Esophagus (tissue), 2 donors: ENCODE results near the gene HACE1. TPM values are rescaled to one million over a fixed set of nuclear protein-coding genes. Genes with fewer than 3 reads are reported as not detected.

Source experiments
- H3K27ac ChIP-seq, 2 donors: one replicate each; pipeline ENCODE4 v1.5.1; 2013; ENCODE audit warnings: low read depth in 2 of 2, mild to moderate bottlenecking in 2 of 2, inconsistent platforms in 1 of 2, low read length in 1 of 2, moderate library complexity in 1 of 2
- H3K27me3 ChIP-seq, 2 donors: one replicate each; pipeline ENCODE4 v1.6.1; 2013; ENCODE audit warnings: low read length in 2 of 2, control low read depth in 1 of 2, mild to moderate bottlenecking in 1 of 2; ENCODE audit not compliant: insufficient read depth in 2 of 2, control insufficient read depth in 1 of 2
- H3K36me3 ChIP-seq, 2 donors: one replicate each; pipeline ENCODE4 v1.6.1; 2013; ENCODE audit warnings: low read length in 1 of 2; ENCODE audit not compliant: control insufficient read depth in 2 of 2, insufficient read depth in 2 of 2
- H3K4me1 ChIP-seq, 2 donors: one replicate each; pipeline ENCODE4 v1.6.1; 2013; ENCODE audit warnings: low read length in 1 of 2; ENCODE audit not compliant: control insufficient read depth in 2 of 2, insufficient read depth in 2 of 2
- H3K4me3 ChIP-seq, 2 donors: one replicate each; pipeline ENCODE4 v1.5.1; 2013; ENCODE audit warnings: low read length in 2 of 2, mild to moderate bottlenecking in 2 of 2, low read depth in 1 of 2, moderate library complexity in 1 of 2
- H3K9me3 ChIP-seq, 2 donors: one replicate each; pipeline ENCODE4 v1.6.1; 2013; ENCODE audit warnings: mild to moderate bottlenecking in 2 of 2, low read depth in 1 of 2, low read length in 1 of 2, moderate library complexity in 1 of 2; ENCODE audit not compliant: control insufficient read depth in 2 of 2, insufficient read depth in 1 of 2
- WGBS, 2 donors: extraction: QIAGEN DNeasy Blood & Tissue Kit; methylation state at CpG; one replicate each; pipeline ENCODE4 v1.1.7; 2013; 5-methylcytosine and 5-hydroxymethylcytosine counted together
- polyA plus RNA-seq, 2 donors: library from polyadenylated mRNA; stranded (reverse); fragments of 200-250 nt; gene quantifications; one replicate each; pipeline ENCODE4 v1.2.3, GENCODE V29; 2013
- donor health status: healthy with polysubstance abuse.
- donor health status: Bipolar disorder and iron deficiency.

Gene HACE1
- polyA plus RNA-seq, 2 donors = 6.4 to 8.6 TPM

DNA sequence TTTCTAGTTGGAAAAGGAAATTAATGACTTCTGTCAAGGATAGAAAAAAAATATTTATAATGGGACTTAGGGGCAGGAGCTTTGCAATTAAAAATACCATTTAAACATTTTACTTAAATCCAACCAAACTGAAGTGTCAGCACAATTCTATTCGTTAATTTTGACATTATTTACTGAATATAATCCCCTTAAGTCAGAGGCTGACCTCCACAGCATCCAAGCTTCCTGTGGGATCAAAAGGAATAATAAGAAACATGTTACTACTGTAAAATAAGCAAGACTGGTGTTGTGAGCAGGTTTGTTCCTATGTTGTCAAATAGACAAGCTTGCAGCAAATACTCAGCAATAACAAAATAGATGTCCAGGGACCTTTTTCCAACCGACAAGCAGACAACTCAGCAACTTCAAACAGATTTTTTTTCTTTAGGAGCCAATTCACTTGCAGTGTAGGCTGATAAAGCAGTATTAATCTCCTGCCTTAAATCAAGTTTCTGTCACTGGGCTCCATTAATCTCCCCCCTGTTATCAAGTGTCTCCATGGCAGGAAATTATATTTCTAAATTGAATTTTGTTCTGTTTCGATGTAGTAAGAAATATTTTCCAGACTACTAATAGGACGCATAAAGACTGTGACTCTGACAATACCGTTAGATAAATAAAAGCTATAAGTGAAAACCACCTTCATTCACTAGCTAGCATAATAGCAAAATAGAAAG is 157.4 kb downstream of the HACE1 start:
- Histone ChIP-seq H3K27me3 (no peaks in the 10 kb centered on the region), H3K4me3 (no peak overlapping the region), H3K36me3 (no peaks in the 10 kb centered on the region), H3K9me3 (no peaks in the 10 kb centered on the region), H3K27ac (no peak overlapping the region), H3K4me1 (no peaks in the 10 kb centered on the region)
- 45 to 53% methylated on average over 5 of the region's 5 CpGs for WGBS, 2 donors

DNA sequence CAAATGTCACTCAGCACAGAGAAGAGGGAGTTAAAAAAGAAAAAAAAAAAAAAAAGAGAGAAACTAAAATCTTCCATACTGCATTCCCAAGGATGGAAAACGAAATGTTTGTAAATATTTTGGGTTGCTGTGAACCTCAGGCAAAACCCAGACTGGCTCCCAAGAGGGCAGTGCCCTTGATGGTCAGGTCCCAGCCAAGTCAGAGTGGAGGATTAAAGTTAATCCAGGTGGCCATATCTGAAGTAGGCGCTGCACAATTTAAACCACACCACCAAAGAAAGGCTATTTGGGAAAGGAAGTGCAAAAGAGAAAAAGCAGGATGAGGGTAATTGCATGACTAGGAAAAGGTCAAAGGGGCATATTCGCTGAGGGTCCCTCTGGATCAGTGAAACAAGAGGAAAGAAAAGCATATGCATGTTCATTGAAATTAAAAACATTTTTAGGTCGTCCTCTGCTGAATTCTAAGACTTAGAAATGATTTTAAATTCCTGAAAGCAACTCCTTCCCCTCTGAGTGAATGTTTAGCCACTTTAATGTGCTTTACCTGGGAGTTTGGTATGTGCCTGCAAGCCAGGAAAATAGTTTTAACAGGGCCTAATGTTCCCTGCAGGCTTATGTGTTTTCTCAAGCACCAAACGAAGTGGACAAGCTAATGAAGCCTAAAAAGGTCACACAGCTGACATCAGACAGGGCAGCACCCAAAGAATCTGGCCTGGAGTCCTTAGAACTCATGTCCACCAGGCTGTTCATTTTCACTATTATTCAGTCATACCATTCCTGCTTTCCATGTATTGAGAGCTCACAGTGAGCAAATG is 159.1 kb downstream of the HACE1 start:
- Histone ChIP-seq H3K9me3 (no peaks in the 10 kb centered on the region), H3K27ac (no peak overlapping the region), H3K4me3 (no peak overlapping the region), H3K4me1 (no peaks in the 10 kb centered on the region), H3K27me3 (no peaks in the 10 kb centered on the region), H3K36me3 (no peaks in the 10 kb centered on the region)
- 53 to 56% methylated on average over 5 of the region's 5 CpGs for WGBS, 2 donors

DNA sequence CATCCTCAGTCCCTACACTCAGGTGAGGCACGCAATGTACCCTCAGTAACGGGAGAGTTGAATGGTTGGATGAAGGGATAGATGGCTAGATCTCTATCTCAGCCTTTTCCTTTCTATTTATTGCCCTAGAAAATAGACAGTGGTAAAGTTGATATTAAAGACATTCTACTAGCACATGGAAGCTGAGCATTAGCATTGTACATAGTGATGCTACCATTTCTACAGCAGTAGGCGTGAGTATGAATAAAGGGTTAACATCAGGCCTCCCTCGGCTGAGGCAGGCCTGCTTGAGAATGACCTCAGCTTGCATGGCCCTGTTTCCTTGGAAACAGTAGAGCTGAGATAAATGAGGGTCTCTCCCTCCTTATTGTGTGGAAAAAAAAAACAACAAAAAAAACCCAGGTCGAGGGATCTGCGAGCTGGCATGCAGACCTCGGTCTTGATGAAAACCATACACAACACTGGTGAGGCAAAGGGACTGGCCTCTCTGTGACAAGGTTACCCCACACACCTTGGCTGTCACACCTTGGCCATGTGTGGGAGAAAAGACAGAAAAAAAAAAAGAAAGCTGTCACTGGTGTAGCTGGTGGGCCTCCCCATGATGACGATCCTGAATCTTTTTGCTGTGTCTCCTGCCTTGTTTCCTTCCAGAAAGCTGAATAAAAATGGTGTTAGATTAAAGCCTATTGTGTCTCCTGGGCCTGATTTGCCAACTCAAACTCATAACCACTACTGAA is 160.0 kb downstream of the HACE1 start:
- Histone ChIP-seq H3K9me3 (no peaks in the 10 kb centered on the region), H3K4me3 (no peak overlapping the region), H3K36me3 (no peaks in the 10 kb centered on the region), H3K4me1 (no peaks in the 10 kb centered on the region), H3K27me3 (no peaks in the 10 kb centered on the region), H3K27ac (no peak overlapping the region)
- WGBS, 2 donors = 78 to 81% methylated on average over 8 of the region's 8 CpGs

DNA sequence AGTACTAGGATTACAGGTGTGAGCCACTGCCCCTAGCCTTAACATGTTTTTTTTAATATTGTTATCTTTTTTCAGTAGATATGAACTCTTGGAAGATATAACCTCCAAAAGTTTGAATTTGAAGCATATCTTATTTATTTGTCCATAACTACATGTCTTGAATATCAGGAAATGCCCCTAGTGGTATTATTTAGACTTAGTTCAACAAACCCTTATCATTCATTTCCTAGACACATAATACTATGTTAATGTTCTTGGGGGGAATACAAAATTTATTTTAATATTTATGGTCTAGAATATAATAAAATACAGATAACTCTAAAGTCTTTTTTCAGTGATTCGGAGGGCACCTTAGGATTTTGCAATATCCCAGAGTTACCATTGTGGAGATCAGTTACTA is 160.7 kb downstream of the HACE1 start:
- H3K9me3 ChIP-seq = no peaks in the 10 kb centered on the region
- 99 to 100% methylated on average over 1 of the region's 1 CpG for WGBS, 2 donors
- no peak overlapping the region for H3K4me3 ChIP-seq
- no peak overlapping the region for H3K27ac ChIP-seq
- no peaks in the 10 kb centered on the region for H3K27me3 ChIP-seq
- no peaks in the 10 kb centered on the region for H3K4me1 ChIP-seq
- no peaks in the 10 kb centered on the region for H3K36me3 ChIP-seq

DNA sequence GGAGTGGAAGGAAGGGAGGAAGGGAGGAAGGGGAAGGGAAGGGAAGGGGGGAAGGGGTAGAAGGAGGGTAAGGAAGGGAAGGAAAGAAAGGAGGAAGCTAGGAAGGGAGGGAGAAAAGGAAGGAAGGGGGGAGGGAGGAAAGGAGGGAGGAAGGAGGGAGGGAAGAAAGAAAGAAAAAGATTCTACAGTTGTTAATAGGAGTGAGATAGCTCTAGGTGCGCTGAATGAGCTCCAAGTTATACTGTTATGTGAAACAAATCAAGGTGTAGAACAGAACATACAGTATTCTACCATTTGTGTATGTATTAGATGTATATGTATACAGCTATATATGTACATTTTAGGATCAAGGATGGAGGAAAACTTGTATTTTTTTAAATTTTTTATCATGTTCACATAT is 167.7 kb downstream of the HACE1 start:
- 88% methylated on average over 1 of the region's 1 CpG for WGBS, 2 donors
- H3K27me3 ChIP-seq = no peaks in the 10 kb centered on the region
- H3K36me3 ChIP-seq = no peaks in the 10 kb centered on the region
- H3K9me3 ChIP-seq = no peaks in the 10 kb centered on the region
- no peak overlapping the region for H3K27ac ChIP-seq
- H3K4me1 ChIP-seq = no peaks in the 10 kb centered on the region
- H3K4me3 ChIP-seq = no peak overlapping the region

DNA sequence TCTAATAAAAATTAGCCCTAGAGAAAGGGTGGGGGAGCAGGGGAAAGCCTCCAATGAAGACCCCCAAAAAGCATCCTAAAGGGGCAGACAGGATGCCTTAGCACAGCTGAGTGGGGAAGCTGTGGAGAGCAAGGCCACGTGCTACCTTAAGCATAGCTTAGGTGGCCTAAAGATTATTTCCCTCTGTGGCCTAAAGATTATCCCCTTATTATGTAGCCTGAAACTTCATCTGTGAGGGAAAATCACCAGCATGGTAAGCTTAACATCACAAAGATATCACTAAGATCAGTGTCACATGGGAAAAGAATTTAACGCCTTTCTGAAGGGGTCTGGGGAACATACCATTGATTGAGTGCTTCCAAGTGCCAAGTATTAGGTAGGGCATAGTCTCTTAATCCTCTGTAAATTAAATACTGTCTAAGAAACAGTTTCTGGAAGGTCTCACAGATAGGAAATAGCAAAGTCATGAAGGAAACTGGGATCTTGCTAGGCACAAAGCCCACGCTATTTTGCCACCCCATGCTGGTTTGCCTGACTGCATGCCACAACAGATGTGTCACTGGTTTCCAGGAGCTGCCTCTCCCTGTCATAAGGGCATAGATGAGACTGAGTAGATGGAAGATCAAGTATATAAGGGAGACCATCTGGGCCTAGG is 170.0 kb downstream of the HACE1 start:
- Histone ChIP-seq H3K9me3 (no peaks in the 10 kb centered on the region), H3K4me3 (no peak overlapping the region), H3K27ac (no peak overlapping the region), H3K36me3 (no peaks in the 10 kb centered on the region), H3K27me3 (no peaks in the 10 kb centered on the region), H3K4me1 (no peaks in the 10 kb centered on the region)
- WGBS, 2 donors = 82 to 83% methylated on average over 3 of the region's 3 CpGs

DNA sequence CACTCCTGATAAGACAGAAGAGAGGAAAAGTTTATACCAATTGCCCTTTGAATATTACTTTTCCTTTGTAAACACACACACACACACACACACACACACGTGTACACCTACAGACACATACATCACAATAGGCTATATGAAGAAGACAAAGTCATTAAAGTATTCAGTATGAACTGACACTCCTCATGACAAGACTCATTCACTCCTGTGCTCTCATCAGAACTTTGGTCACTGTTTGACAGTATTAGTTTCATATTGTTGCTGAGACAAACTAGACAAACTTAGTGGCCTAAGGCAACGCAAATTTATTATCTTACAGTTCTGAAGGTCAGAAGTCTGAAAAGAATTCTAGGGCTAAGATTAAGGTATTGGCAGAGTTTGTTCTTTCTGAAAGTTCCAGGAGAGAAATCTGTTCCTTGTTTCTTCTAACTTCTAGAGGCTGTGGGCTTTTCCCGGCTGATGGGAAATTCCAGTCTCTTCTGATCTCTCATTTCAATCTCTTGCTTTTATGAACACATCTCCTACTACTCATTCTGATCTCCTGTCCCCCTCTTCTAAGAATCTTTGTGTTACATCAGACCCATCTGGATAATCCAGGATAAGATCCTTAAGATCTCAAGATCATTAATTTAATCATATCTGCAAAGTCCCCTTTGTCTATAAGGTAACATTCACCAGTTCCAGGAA is 171.3 kb downstream of the HACE1 start:
- Histone ChIP-seq H3K4me1 (no peaks in the 10 kb centered on the region), H3K36me3 (no peaks in the 10 kb centered on the region), H3K9me3 (no peaks in the 10 kb centered on the region), H3K27me3 (no peaks in the 10 kb centered on the region), H3K4me3 (no peak overlapping the region), H3K27ac (no peak overlapping the region)
- WGBS, 2 donors = 65 to 75% methylated on average over 3 of the region's 3 CpGs

DNA sequence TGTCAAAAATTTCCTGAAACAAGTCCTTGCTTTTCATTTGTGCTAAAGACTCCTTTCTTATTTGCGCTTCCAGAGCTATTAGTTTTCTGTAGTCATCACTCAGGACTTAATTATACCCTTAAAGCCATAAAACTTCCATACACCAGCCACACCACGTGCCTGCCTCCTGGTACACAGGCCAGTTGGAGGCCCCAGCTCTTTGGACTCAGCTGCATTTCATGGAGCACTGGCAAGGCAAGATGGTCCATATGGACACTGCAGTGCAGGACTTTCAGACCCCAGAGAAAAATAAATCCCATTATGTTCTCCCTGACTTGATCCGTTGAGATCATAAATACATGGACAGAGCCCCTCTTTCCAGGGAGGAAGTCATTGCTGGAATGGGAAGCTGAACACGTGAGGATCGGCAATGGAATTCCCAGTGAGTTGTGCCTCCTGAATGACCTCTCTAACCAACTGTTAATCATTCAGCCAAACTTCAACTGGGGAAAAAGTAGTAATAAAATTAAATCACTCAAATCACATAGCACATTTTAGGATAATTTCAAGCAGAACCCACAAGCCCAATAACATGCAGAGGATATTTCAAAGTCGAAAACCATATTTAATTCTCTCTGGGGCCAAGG is 173.1 kb downstream of the HACE1 start:
- H3K27ac ChIP-seq = no peak overlapping the region
- no peaks in the 10 kb centered on the region for H3K9me3 ChIP-seq
- no peak overlapping the region for H3K4me3 ChIP-seq
- 77 to 81% methylated on average over 6 of the region's 6 CpGs for WGBS, 2 donors
- no peaks in the 10 kb centered on the region for H3K36me3 ChIP-seq
- no peaks in the 10 kb centered on the region for H3K27me3 ChIP-seq
- H3K4me1 ChIP-seq = no peaks in the 10 kb centered on the region
